ENCODE measurements around the gene GXYLT2.
"Not testable (repeated sequence)": the region's sequence is repeated elsewhere in the genome, so short reads cannot be mapped to it uniquely, and the experiment has no call there.

Gene GXYLT2

DNA sequence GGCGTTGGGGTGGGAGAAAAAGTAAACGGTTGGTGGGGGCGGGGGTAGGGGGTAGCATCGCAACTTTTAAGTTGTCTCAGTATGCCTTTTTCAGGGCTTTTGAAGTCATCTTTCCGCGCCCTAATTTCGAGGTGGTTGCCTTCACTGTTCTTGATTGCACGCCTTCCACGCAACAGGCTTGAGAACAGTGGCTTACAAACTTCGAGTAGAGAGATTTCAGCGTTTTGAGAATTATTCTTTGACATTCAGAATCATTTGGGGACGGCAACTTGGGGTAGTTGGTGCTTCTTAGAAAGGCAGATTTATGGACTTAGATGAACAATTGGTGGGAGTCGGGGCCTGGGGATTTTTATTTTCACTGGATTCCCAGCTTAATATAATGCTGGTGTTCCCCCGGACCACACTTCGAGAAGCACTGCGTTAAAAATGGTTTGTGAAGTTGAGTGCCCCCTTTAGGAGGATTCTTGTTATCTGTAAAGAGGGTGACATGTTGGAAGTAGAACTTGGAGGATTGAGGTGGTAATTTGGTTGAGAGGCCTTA is 109.6 kb downstream of the GXYLT2 start:
- POLR2A ChIA-PET: interaction anchor here (0.8 to 0.9 kb wide), 2 partner anchors 12 to 149 kb away, joined by 3 read pairs; partner anchors contain the start of gene SHQ1
- Histone ChIP-seq H3K4me3 (ENCODE audit: control insufficient read depth in 1 of 7, extremely low read depth in 1 of 7, insufficient read depth in 4 of 7, low read depth in 2 of 7, low read length in 6 of 7) (peak overlapping the region; percentile 89 to 97 (median 95)), H3K4me1 (ENCODE audit: control extremely low read depth in 1 of 4, control insufficient read depth in 4 of 4, insufficient read depth in 4 of 4, low read length in 3 of 4) (peaks cover 30 to 36% (median 33%) of the 10 kb centered on the region in 4 experiments), H3K36me3 (ENCODE audit: control insufficient read depth in 4 of 4, insufficient read depth in 4 of 4, low read length in 3 of 4) (peaks cover 4 to 44% (median 13%) of the 10 kb centered on the region in 4 experiments), H3K9me3 (ENCODE audit: control extremely low read depth in 1 of 5, control insufficient read depth in 4 of 5, insufficient read depth in 2 of 5, low read depth in 1 of 5, low read length in 4 of 5) (no peaks in the 10 kb centered on the region), H3K27me3 (replicated peaks in 2 of 5; ENCODE audit: control insufficient read depth in 4 of 5, insufficient read depth in 5 of 5, low read length in 4 of 5) (no peaks in the 10 kb centered on the region), H3K27ac (ENCODE audit: insufficient read depth in 1 of 2, low read depth in 1 of 2, low read length in 2 of 2, poor library complexity in 1 of 2, severe bottlenecking in 2 of 2) (peak overlapping the region; percentile 78 to 94)
- CTCF ChIA-PET: interaction anchor here (1.1 to 1.9 kb wide), 7 partner anchors 11 to 59 kb away, joined by 3 to 7 read pairs (median 4); no protein-coding TSS in a partner anchor
- WGBS (ENCODE audit: insufficient coverage): 2% methylated on average over 14 of the region's 16 CpGs
- peak; percentile 63 to 81 (median 76) for DNase-seq

DNA sequence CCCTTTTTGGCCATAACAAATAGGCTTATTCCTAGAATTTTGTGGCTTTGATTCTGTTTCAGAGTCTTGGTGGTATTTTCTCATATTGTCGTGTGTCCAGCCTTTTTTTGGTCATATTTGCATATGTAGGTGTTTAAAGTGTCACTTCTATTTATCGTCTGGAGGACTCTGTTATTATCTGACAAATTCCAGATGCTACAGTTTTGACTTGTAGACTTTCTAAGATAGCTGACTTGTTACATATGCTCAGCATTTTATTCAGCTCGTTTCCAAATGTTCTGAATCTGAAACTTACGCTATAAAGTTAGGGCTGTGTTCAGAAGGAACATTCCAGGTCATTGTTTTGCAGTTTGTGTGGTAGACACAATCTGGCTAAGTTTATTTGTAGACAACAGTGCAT is 110.6 kb downstream of the GXYLT2 start:
- H3K9me3 ChIP-seq (ENCODE audit: control extremely low read depth in 1 of 5, control insufficient read depth in 4 of 5, insufficient read depth in 2 of 5, low read depth in 1 of 5, low read length in 4 of 5): no peaks in the 10 kb centered on the region
- peak overlapping the region in 6 of 7 experiments; percentile 12 to 97 (median 94) for H3K4me3 ChIP-seq (ENCODE audit: control insufficient read depth in 1 of 7, extremely low read depth in 1 of 7, insufficient read depth in 4 of 7, low read depth in 2 of 7, low read length in 6 of 7)
- no peaks in the 10 kb centered on the region for H3K27me3 ChIP-seq (replicated peaks in 2 of 5; ENCODE audit: control insufficient read depth in 4 of 5, insufficient read depth in 5 of 5, low read length in 4 of 5)
- peaks cover 30 to 36% (median 33%) of the 10 kb centered on the region in 4 experiments for H3K4me1 ChIP-seq (ENCODE audit: control extremely low read depth in 1 of 4, control insufficient read depth in 4 of 4, insufficient read depth in 4 of 4, low read length in 3 of 4)
- H3K27ac ChIP-seq (ENCODE audit: insufficient read depth in 1 of 2, low read depth in 1 of 2, low read length in 2 of 2, poor library complexity in 1 of 2, severe bottlenecking in 2 of 2): peak overlapping the region in 1 of 2 experiments; percentile 94
- no peak for DNase-seq
- ChIA-PET CTCF (interaction anchor here (1.1 to 2.4 kb wide), 7 partner anchors 10 to 58 kb away, joined by 3 to 17 read pairs (median 4); no protein-coding TSS in a partner anchor), POLR2A (no interaction called here)
- peaks cover 4 to 52% (median 15%) of the 10 kb centered on the region in 4 experiments for H3K36me3 ChIP-seq (ENCODE audit: control insufficient read depth in 4 of 4, insufficient read depth in 4 of 4, low read length in 3 of 4)
- 83% methylated on average over 1 of the region's 4 CpGs for WGBS (ENCODE audit: insufficient coverage)

DNA sequence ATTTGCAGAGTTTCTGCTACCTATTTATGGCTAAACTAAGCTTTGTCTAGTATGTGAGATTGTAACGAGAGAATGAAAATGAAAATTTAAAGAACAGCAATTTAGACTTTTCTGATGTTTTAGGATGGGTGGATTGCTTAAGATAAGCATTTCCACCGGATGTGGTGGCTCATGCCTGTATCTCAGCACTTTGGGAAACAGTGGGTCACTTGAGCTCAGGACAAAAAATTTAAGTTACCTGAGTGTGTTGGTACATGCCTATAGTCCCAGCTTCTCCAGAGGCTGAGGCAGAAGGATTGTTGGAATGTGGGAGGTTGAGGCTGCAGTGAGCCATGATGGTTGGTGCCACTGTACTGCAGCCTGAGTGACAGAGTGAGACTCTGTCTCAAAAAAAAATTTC is 112.1 kb downstream of the GXYLT2 start:
- peaks cover 4 to 62% (median 19%) of the 10 kb centered on the region in 4 experiments for H3K36me3 ChIP-seq (ENCODE audit: control insufficient read depth in 4 of 4, insufficient read depth in 4 of 4, low read length in 3 of 4)
- H3K27me3 ChIP-seq (replicated peaks in 2 of 5; ENCODE audit: control insufficient read depth in 4 of 5, insufficient read depth in 5 of 5, low read length in 4 of 5): no peaks in the 10 kb centered on the region
- WGBS (ENCODE audit: insufficient coverage): 17% methylated on average over 2 of the region's 2 CpGs
- peaks cover 30 to 36% (median 33%) of the 10 kb centered on the region in 4 experiments for H3K4me1 ChIP-seq (ENCODE audit: control extremely low read depth in 1 of 4, control insufficient read depth in 4 of 4, insufficient read depth in 4 of 4, low read length in 3 of 4)
- POLR2A ChIA-PET: interaction anchor here (0.6 kb wide), 1 partner anchor 16 kb away, joined by 5 read pairs; no protein-coding TSS in a partner anchor
- peak in 1 of 3 donors; percentile 31 for DNase-seq
- CTCF ChIA-PET: interaction anchor here (0.9 to 2.4 kb wide), 7 partner anchors 8 to 61 kb away, joined by 3 to 17 read pairs (median 4); no protein-coding TSS in a partner anchor
- H3K27ac ChIP-seq (ENCODE audit: insufficient read depth in 1 of 2, low read depth in 1 of 2, low read length in 2 of 2, poor library complexity in 1 of 2, severe bottlenecking in 2 of 2): peak overlapping the region in 1 of 2 experiments; percentile 14
- H3K9me3 ChIP-seq (ENCODE audit: control extremely low read depth in 1 of 5, control insufficient read depth in 4 of 5, insufficient read depth in 2 of 5, low read depth in 1 of 5, low read length in 4 of 5): no peaks in the 10 kb centered on the region
- H3K4me3 ChIP-seq (ENCODE audit: control insufficient read depth in 1 of 7, extremely low read depth in 1 of 7, insufficient read depth in 4 of 7, low read depth in 2 of 7, low read length in 6 of 7): peak overlapping the region in 3 of 7 experiments; percentile 31 to 96 (median 95)

- POLR2A ChIA-PET: interaction anchor here (0.6 kb wide), 2 partner anchors 44 to 1517 kb away, joined by 3 to 4 read pairs; no protein-coding TSS in a partner anchor
- Histone ChIP-seq H3K4me1 (ENCODE audit: control extremely low read depth in 1 of 4, control insufficient read depth in 4 of 4, insufficient read depth in 4 of 4, low read length in 3 of 4) (peaks cover 21 to 30% (median 25%) of the 10 kb centered on the region in 4 experiments), H3K36me3 (ENCODE audit: control insufficient read depth in 4 of 4, insufficient read depth in 4 of 4, low read length in 3 of 4) (peaks cover 4 to 78% (median 33%) of the 10 kb centered on the region in 4 experiments)
- WGBS (ENCODE audit: insufficient coverage): 100% methylated on average over 7 of the region's 8 CpGs
- H3K27me3 ChIP-seq (replicated peaks in 2 of 5; ENCODE audit: control insufficient read depth in 4 of 5, insufficient read depth in 5 of 5, low read length in 4 of 5); H3K4me3 ChIP-seq (ENCODE audit: control insufficient read depth in 1 of 7, extremely low read depth in 1 of 7, insufficient read depth in 4 of 7, low read depth in 2 of 7, low read length in 6 of 7); DNase-seq; CTCF ChIA-PET; H3K27ac ChIP-seq (ENCODE audit: insufficient read depth in 1 of 2, low read depth in 1 of 2, low read length in 2 of 2, poor library complexity in 1 of 2, severe bottlenecking in 2 of 2); H3K9me3 ChIP-seq (ENCODE audit: control extremely low read depth in 1 of 5, control insufficient read depth in 4 of 5, insufficient read depth in 2 of 5, low read depth in 1 of 5, low read length in 4 of 5): not testable (repeated sequence)
Measured at GRCh38 chr3:73003050-73003449, 115.2 kb downstream of the GXYLT2 start.

DNA sequence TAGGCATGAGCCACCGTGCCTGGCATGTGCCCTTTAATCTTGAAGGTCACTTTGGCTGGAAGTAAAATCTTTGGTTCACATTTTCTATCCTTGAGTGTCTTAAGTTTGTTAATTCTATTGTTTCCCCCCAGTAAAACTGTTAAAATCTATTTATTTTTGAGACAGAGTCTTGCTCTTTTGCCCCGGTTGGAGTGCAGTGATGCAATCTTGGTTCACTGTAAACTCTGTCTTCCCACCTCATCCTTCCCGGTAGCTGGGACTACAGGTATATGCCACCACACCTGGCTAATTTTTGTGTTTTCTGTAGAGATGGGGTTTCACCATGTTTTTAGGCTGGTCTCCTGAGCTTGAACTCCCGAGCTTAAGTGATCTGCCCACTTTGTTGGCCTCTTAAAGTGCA is 116.5 kb downstream of the GXYLT2 start:
- 100% methylated on average over 2 of the region's 4 CpGs for WGBS (ENCODE audit: insufficient coverage)

GRCh38 chr3:73007992-73008712 is 120.3 kb downstream of the GXYLT2 start:
- peaks cover 0 to 2% (median 0%) of the 10 kb centered on the region in 4 experiments for H3K4me1 ChIP-seq (ENCODE audit: control extremely low read depth in 1 of 4, control insufficient read depth in 4 of 4, insufficient read depth in 4 of 4, low read length in 3 of 4)
- no peak for DNase-seq
- no peaks in the 10 kb centered on the region for H3K9me3 ChIP-seq (ENCODE audit: control extremely low read depth in 1 of 5, control insufficient read depth in 4 of 5, insufficient read depth in 2 of 5, low read depth in 1 of 5, low read length in 4 of 5)
- no peak overlapping the region for H3K27ac ChIP-seq (ENCODE audit: insufficient read depth in 1 of 2, low read depth in 1 of 2, low read length in 2 of 2, poor library complexity in 1 of 2, severe bottlenecking in 2 of 2)
- peaks cover 5 to 40% (median 26%) of the 10 kb centered on the region in 4 experiments for H3K36me3 ChIP-seq (ENCODE audit: control insufficient read depth in 4 of 4, insufficient read depth in 4 of 4, low read length in 3 of 4)
- CTCF ChIA-PET: interaction anchor here (1.0 to 1.6 kb wide), 3 partner anchors 9 to 11 kb away, joined by 3 to 5 read pairs (median 4); no protein-coding TSS in a partner anchor
- H3K4me3 ChIP-seq (ENCODE audit: control insufficient read depth in 1 of 7, extremely low read depth in 1 of 7, insufficient read depth in 4 of 7, low read depth in 2 of 7, low read length in 6 of 7): no peak overlapping the region
- WGBS (ENCODE audit: insufficient coverage): 100% methylated on average over 4 of the region's 6 CpGs
- POLR2A ChIA-PET: no interaction called here
- no peaks in the 10 kb centered on the region for H3K27me3 ChIP-seq (replicated peaks in 2 of 5; ENCODE audit: control insufficient read depth in 4 of 5, insufficient read depth in 5 of 5, low read length in 4 of 5)

More for the DNA sequence above, 116.5 kb downstream of the GXYLT2 start:
- Histone ChIP-seq H3K27ac (ENCODE audit: insufficient read depth in 1 of 2, low read depth in 1 of 2, low read length in 2 of 2, poor library complexity in 1 of 2, severe bottlenecking in 2 of 2) (no peak overlapping the region), H3K4me1 (ENCODE audit: control extremely low read depth in 1 of 4, control insufficient read depth in 4 of 4, insufficient read depth in 4 of 4, low read length in 3 of 4) (peaks cover 8 to 19% (median 13%) of the 10 kb centered on the region in 4 experiments), H3K27me3 (replicated peaks in 2 of 5; ENCODE audit: control insufficient read depth in 4 of 5, insufficient read depth in 5 of 5, low read length in 4 of 5) (no peaks in the 10 kb centered on the region), H3K4me3 (ENCODE audit: control insufficient read depth in 1 of 7, extremely low read depth in 1 of 7, insufficient read depth in 4 of 7, low read depth in 2 of 7, low read length in 6 of 7) (no peak overlapping the region), H3K36me3 (ENCODE audit: control insufficient read depth in 4 of 4, insufficient read depth in 4 of 4, low read length in 3 of 4) (peaks cover 5 to 69% (median 31%) of the 10 kb centered on the region in 4 experiments), H3K9me3 (ENCODE audit: control extremely low read depth in 1 of 5, control insufficient read depth in 4 of 5, insufficient read depth in 2 of 5, low read depth in 1 of 5, low read length in 4 of 5) (no peaks in the 10 kb centered on the region)
- CTCF ChIA-PET: interaction anchor here (0.8 kb wide), 1 partner anchor 153 kb away, joined by 5 read pairs; no protein-coding TSS in a partner anchor
- POLR2A ChIA-PET: no interaction called here
- no peak for DNase-seq
